Activated CD4-positive, alpha-beta T cell treated with anti-CD3 and anti-CD28 coated beads, Interleukin-2, Interleukin-6, amounts not matched to agents 100 ng/mL and 50 ng/mL, durations not matched to agents 16 hours and 8 hours (primary cell): Measurements from ENCODE around the gene CNOT2.

Experiments
- DNase-seq: peaks from one replicate; pipeline ENCODE4 v3.0.0-alpha.2; 2020

The CNOT2 gene

GRCh38 chr12:70307868-70308267 is 64.6 kb downstream of the CNOT2 start:
- DNase-seq: no peak

GRCh38 chr12:70309348-70309747 is 66.1 kb downstream of the CNOT2 start:
- DNase-seq: no peak

- no peak for DNase-seq
These were observed 70.9 kb downstream of the CNOT2 start for GRCh38 chr12:70314145-70314544.

- DNase-seq: peak; percentile 44
These were observed 74.5 kb downstream of the CNOT2 start for GRCh38 chr12:70317781-70318180.

- no peak for DNase-seq
These were observed 76.4 kb downstream of the CNOT2 start for GRCh38 chr12:70319605-70320004.

- no peak for DNase-seq
These were observed 78.0 kb downstream of the CNOT2 start for GRCh38 chr12:70321191-70321590.

GRCh38 chr12:70327541-70327940 is 84.3 kb downstream of the CNOT2 start:
- no peak for DNase-seq

GRCh38 chr12:70329728-70330127 is 86.5 kb downstream of the CNOT2 start:
- no peak for DNase-seq

- no peak for DNase-seq
These were observed 86.9 kb downstream of the CNOT2 start for GRCh38 chr12:70330158-70330557.

GRCh38 chr12:70332236-70332635 is 89.0 kb downstream of the CNOT2 start:
- no peak for DNase-seq

- DNase-seq: no peak
These were observed 91.5 kb downstream of the CNOT2 start for GRCh38 chr12:70334742-70335141.

- DNase-seq: no peak
These were observed 95.3 kb downstream of the CNOT2 start for GRCh38 chr12:70338531-70338930.

- no peak for DNase-seq
These were observed 107.8 kb downstream of the CNOT2 start for GRCh38 chr12:70351076-70351475.

GRCh38 chr12:70353780-70354660 is 110.8 kb downstream of the CNOT2 start:
- DNase-seq: no peak

GRCh38 chr12:70354787-70355186 is 111.6 kb downstream of the CNOT2 start:
- no peak for DNase-seq

GRCh38 chr12:70355972-70356371 is 112.7 kb downstream of the CNOT2 start:
- DNase-seq: no peak

- no peak for DNase-seq
These were observed 116.4 kb downstream of the CNOT2 start for GRCh38 chr12:70359458-70360197.

- DNase-seq: no peak
These were observed 117.0 kb downstream of the CNOT2 start for GRCh38 chr12:70360218-70360617.

- no peak for DNase-seq
These were observed 121.6 kb downstream of the CNOT2 start for GRCh38 chr12:70364695-70365397.

GRCh38 chr12:70365398-70365647 is 122.1 kb downstream of the CNOT2 start:
- no peak for DNase-seq

GRCh38 chr12:70365648-70366518 is 122.7 kb downstream of the CNOT2 start, which contains the start of gene KCNMB4:
Gene KCNMB4 (plus strand): TSS chr12:70366290. CDS start chr12:70366735, 445 bp downstream.
- peak; percentile 69 for DNase-seq

- peak; percentile 46 for DNase-seq
These were observed 123.5 kb downstream of the CNOT2 start for GRCh38 chr12:70366581-70367257.
